Natural killer cell (primary cell): ENCODE results near the gene PRKCD. TPM values are rescaled to one million over a fixed set of nuclear protein-coding genes. Genes with fewer than 3 reads are reported as not detected.

ENCODE experiments used
- ATAC-seq, 3 donors: fragments of 150-1000 bp in 2 of 3; fragments of 200-7000 bp in 1 of 3; cut with Tn5 transposase; 1 replicate in 1 of 3; 2 replicates in 2 of 3; pipeline ENCODE4 v1.10.0; 2021; ENCODE audit warnings: mild to moderate bottlenecking in 2 of 3, moderate library complexity in 2 of 3
- DNase-seq, 2 donors: peaks; one replicate each; pipeline versions ENCODE4 v3.0.0 to v3.0.0-alpha.2; 2013 to 2021; ENCODE audit warnings: mixed read lengths in 1 of 2
- H3K27ac ChIP-seq: one replicate; pipeline ENCODE4 v1.5.1; 2013; ENCODE audit warnings: mild to moderate bottlenecking, low read length
- H3K27me3 ChIP-seq: one replicate; pipeline ENCODE4 v1.6.1; 2013; ENCODE audit warnings: low read length; ENCODE audit not compliant: control insufficient read depth, insufficient read depth
- H3K36me3 ChIP-seq: one replicate; pipeline ENCODE4 v1.6.1; 2013; ENCODE audit warnings: low read length; ENCODE audit not compliant: control insufficient read depth, insufficient read depth
- H3K4me1 ChIP-seq: one replicate; pipeline ENCODE4 v1.6.1; 2013; ENCODE audit warnings: low read length; ENCODE audit not compliant: control insufficient read depth, insufficient read depth
- H3K4me3 ChIP-seq: one replicate; pipeline ENCODE4 v1.5.1; 2013; ENCODE audit warnings: low read length
- H3K9me3 ChIP-seq: one replicate; pipeline ENCODE4 v1.6.1; 2013; ENCODE audit warnings: low read length; ENCODE audit not compliant: control insufficient read depth, insufficient read depth
- H3K27ac Mint-ChIP-seq, 2 donors: one replicate each; pipeline ENCODE4 v1.8.0; 2022; ENCODE audit warnings: mild to moderate bottlenecking in 2 of 2, mixed read lengths in 2 of 2, moderate library complexity in 1 of 2
- H3K27me3 Mint-ChIP-seq, 2 donors: one replicate each; pipeline ENCODE4 v1.8.0; 2022; ENCODE audit warnings: low read depth in 2 of 2, mixed read lengths in 2 of 2
- H3K36me3 Mint-ChIP-seq: one replicate; pipeline ENCODE4 v1.8.0; 2022; ENCODE audit warnings: mixed read lengths
- H3K4me1 Mint-ChIP-seq, 2 donors: one replicate each; pipeline ENCODE4 v1.8.0; 2022; ENCODE audit warnings: mixed read lengths in 2 of 2
- H3K4me3 Mint-ChIP-seq: one replicate; pipeline ENCODE4 v1.8.0; 2022; ENCODE audit warnings: mild to moderate bottlenecking, moderate library complexity, mixed read lengths
- H3K9me3 Mint-ChIP-seq, 2 donors: one replicate each; pipeline ENCODE4 v1.8.0; 2022; ENCODE audit warnings: mixed read lengths in 2 of 2
- CTCF ChIP-seq: fragments of 200-600 bp; IDR thresholded peaks from one replicate; pipeline ENCODE4 v1.8.0; 2022; ENCODE audit warnings: antibody characterized with exemption
- WGBS: methylation state at CpG from one replicate; pipeline ENCODE4 v1.1.7; 2013; ENCODE audit warnings: missing lambda C conversion rate; ENCODE audit not compliant: insufficient coverage; 5-methylcytosine and 5-hydroxymethylcytosine counted together
- intact Hi-C: fragments of 100-400 bp; cut with micrococcal nuclease; formaldehyde crosslinking; loops from one replicate; pipeline ENCODE4 v1.14.2; 2022
- total RNA-seq, 4 donors: library from RNA; stranded (reverse); fragments of 120-200 nt in 1 of 4; gene quantifications; one replicate each; pipeline versions ENCODE4 v1.2.3 to v1.2.4, GENCODE V29; 2013 to 2022

Gene PRKCD
- total RNA-seq, 3 donors from 2014 or later (not counting 1 experiment from before 2014, with no cell fraction given), result 31.7 to 60.0 (median 36.3) TPM

- no peak overlapping the region for H3K27ac Mint-ChIP-seq
- H3K4me3 Mint-ChIP-seq, result no peak overlapping the region
- H3K27me3 Mint-ChIP-seq, result no peaks in the 10 kb centered on the region
- peaks cover 37% of the 10 kb centered on the region for H3K36me3 ChIP-seq
- H3K4me1 Mint-ChIP-seq, result peaks cover 3 to 5% of the 10 kb centered on the region in 2 donors
- DNase-seq, result no peak
- no peak overlapping the region for H3K4me3 ChIP-seq
- H3K36me3 Mint-ChIP-seq, result no peaks in the 10 kb centered on the region
- intact Hi-C loops, result no loop called here
- TF ChIP-seq CTCF, result no peak
- no peaks in the 10 kb centered on the region for H3K9me3 Mint-ChIP-seq
- H3K27me3 ChIP-seq, result no peaks in the 10 kb centered on the region
- 87% methylated on average over 7 of the region's 7 CpGs for WGBS
- no peaks in the 10 kb centered on the region for H3K9me3 ChIP-seq
- H3K4me1 ChIP-seq, result no peaks in the 10 kb centered on the region
- no peak overlapping the region for H3K27ac ChIP-seq
- no peak for ATAC-seq
Measured at GRCh38 chr3:53223025-53223424, 62.0 kb downstream of the PRKCD start.

GRCh38 chr3:53223541-53223966 is 62.5 kb downstream of the PRKCD start:
- Histone ChIP-seq H3K4me3 (no peak overlapping the region), H3K27ac (no peak overlapping the region), H3K36me3 (peaks cover 43% of the 10 kb centered on the region), H3K27me3 (no peaks in the 10 kb centered on the region), H3K4me1 (no peaks in the 10 kb centered on the region), H3K9me3 (no peaks in the 10 kb centered on the region)
- intact Hi-C loops, result no loop called here
- no peak for DNase-seq
- H3K36me3 Mint-ChIP-seq, result no peaks in the 10 kb centered on the region
- H3K4me3 Mint-ChIP-seq, result no peak overlapping the region
- H3K27me3 Mint-ChIP-seq, result no peaks in the 10 kb centered on the region
- TF ChIP-seq CTCF, result no peak
- H3K4me1 Mint-ChIP-seq, result peaks cover 3 to 5% of the 10 kb centered on the region in 2 donors
- H3K27ac Mint-ChIP-seq, result no peak overlapping the region
- no peak for ATAC-seq
- 97% methylated on average over 9 of the region's 9 CpGs for WGBS
- H3K9me3 Mint-ChIP-seq, result no peaks in the 10 kb centered on the region

GRCh38 chr3:53224026-53224425 is 63.0 kb downstream of the PRKCD start:
- ATAC-seq, result no peak
- H3K4me3 Mint-ChIP-seq, result no peak overlapping the region
- Histone ChIP-seq H3K4me3 (no peak overlapping the region), H3K27me3 (no peaks in the 10 kb centered on the region), H3K27ac (no peak overlapping the region), H3K4me1 (no peaks in the 10 kb centered on the region), H3K9me3 (no peaks in the 10 kb centered on the region), H3K36me3 (peaks cover 48% of the 10 kb centered on the region)
- intact Hi-C loops, result no loop called here
- 97% methylated on average over 5 of the region's 5 CpGs for WGBS
- TF ChIP-seq CTCF, result no peak
- H3K4me1 Mint-ChIP-seq, result peaks cover 3 to 5% of the 10 kb centered on the region in 2 donors
- H3K27me3 Mint-ChIP-seq, result no peaks in the 10 kb centered on the region
- no peak overlapping the region for H3K27ac Mint-ChIP-seq
- DNase-seq, result no peak
- no peaks in the 10 kb centered on the region for H3K9me3 Mint-ChIP-seq
- no peaks in the 10 kb centered on the region for H3K36me3 Mint-ChIP-seq

GRCh38 chr3:53224536-53224935 is 63.5 kb downstream of the PRKCD start:
- 93% methylated on average over 5 of the region's 5 CpGs for WGBS
- no peak for TF ChIP-seq CTCF
- Mint-ChIP-seq H3K4me1 (peaks cover 3 to 5% of the 10 kb centered on the region in 2 donors), H3K4me3 (no peak overlapping the region), H3K27ac (no peak overlapping the region), H3K27me3 (no peaks in the 10 kb centered on the region), H3K9me3 (no peaks in the 10 kb centered on the region), H3K36me3 (no peaks in the 10 kb centered on the region)
- Histone ChIP-seq H3K4me3 (no peak overlapping the region), H3K27ac (no peak overlapping the region), H3K9me3 (no peaks in the 10 kb centered on the region), H3K4me1 (no peaks in the 10 kb centered on the region), H3K36me3 (peaks cover 51% of the 10 kb centered on the region), H3K27me3 (no peaks in the 10 kb centered on the region)
- DNase-seq (no peak), ATAC-seq (no peak)
- intact Hi-C loops, result no loop called here
